Thyroid gland (tissue), 4 donors: ENCODE results near the gene KRT38.

Source experiments
- POLR2A ChIP-seq, 2 donors: fragments of 450-650 bp; IDR thresholded peaks; one replicate each; pipeline ENCODE4 v1.6.1; 2017; ENCODE audit warnings: antibody characterized with exemption in 2 of 2, mild to moderate bottlenecking in 2 of 2, moderate library complexity in 1 of 2
- TF ChIP-seq, protein P1 (sequence below), 6 experiments: fragments of 200-600 bp in 3 of 6; fragments of 450-650 bp in 3 of 6; sonication (generic) in 3 of 6; IDR thresholded peaks; one replicate each; pipeline ENCODE4 v1.5.1; 2016 to 2019; ENCODE audit warnings: antibody characterized with exemption in 6 of 6, mild to moderate bottlenecking in 2 of 6, inconsistent platforms in 1 of 6, moderate library complexity in 1 of 6

DNA sequence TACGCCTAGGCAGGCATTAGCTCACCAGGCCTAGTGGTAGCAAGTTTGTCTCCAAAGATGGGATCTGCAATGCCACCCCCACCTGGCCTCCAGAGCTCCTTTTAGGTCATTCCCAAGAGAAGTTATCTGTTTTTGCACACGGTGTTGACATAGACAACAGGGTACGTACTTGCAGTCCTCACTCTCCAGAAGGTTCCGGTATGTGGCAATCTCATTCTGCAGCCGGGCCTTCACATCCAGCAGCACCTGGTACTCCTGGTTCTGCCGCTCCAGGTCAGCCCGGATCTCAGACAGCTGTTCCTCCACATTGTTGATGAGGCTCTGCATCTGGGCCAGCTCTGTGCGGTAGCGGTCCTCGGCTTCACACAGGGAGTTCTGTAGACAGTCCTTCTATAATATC is 33.6 kb downstream of the KRT38 start:
- no peak for TF ChIP-seq POLR2A (IDR thresholded peaks at IDR 0.05)
- TF ChIP-seq, protein P1, sequence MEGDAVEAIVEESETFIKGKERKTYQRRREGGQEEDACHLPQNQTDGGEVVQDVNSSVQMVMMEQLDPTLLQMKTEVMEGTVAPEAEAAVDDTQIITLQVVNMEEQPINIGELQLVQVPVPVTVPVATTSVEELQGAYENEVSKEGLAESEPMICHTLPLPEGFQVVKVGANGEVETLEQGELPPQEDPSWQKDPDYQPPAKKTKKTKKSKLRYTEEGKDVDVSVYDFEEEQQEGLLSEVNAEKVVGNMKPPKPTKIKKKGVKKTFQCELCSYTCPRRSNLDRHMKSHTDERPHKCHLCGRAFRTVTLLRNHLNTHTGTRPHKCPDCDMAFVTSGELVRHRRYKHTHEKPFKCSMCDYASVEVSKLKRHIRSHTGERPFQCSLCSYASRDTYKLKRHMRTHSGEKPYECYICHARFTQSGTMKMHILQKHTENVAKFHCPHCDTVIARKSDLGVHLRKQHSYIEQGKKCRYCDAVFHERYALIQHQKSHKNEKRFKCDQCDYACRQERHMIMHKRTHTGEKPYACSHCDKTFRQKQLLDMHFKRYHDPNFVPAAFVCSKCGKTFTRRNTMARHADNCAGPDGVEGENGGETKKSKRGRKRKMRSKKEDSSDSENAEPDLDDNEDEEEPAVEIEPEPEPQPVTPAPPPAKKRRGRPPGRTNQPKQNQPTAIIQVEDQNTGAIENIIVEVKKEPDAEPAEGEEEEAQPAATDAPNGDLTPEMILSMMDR (IDR thresholded peaks at IDR 0.05): no peak
